Measurements from ENCODE around the gene SEPTIN2. TPM values are rescaled to one million over a fixed set of nuclear protein-coding genes. Genes with fewer than 3 reads are reported as not detected.
A peak's percentile ranks its signal among the peaks of the same experiment; 100 is the strongest.

The SEPTIN2 gene
- total RNA-seq = 466 and 490 TPM in 2 replicates
- long read RNA-seq, transcript SEPT2-203 (13 exons, 3,315 nt) = major isoform, 1,072 of 1,511 reads
- long read RNA-seq, transcript SEPT2-204 (13 exons, 3,701 nt) = minor isoform, 54 of 1,511 reads
- long read RNA-seq, transcript SEPT2-208 (12 exons, 3,267 nt) = minor isoform, 5 of 1,511 reads
- long read RNA-seq, partial matches to known transcripts = 144 of 1,511 reads
- long read RNA-seq, other reads (novel, unspliced or antisense) = 225 of 1,511 reads

GRCh38 chr2:241315879-241316631 lies at the start of gene SEPTIN2:
TSS of gene SEPTIN2 (plus strand) at chr2:241315925. CDS start at chr2:241324233, 8,308 bp downstream.
- peaks cover 59% of the 10 kb centered on the region for H3K4me1 Mint-ChIP-seq
- peak; percentile 66 for DNase-seq (ENCODE audit: low read depth, low spot score)
- H3K36me3 Mint-ChIP-seq (ENCODE audit: low read depth) = peaks cover 5% of the 10 kb centered on the region
- peaks cover 2% of the 10 kb centered on the region for H3K27me3 Mint-ChIP-seq (ENCODE audit: low read depth)
- peak within 1 kb of the TSS; percentile 100 for H3K27ac Mint-ChIP-seq (ENCODE audit: unreplicated experiment)
- peak within 1 kb of the TSS; percentile 100 for H3K4me3 Mint-ChIP-seq
- H3K9me3 Mint-ChIP-seq = no peaks in the 10 kb centered on the region
- TF ChIP-seq CTCF (conservative IDR thresholded peaks at IDR 0.05) = no peak

- Mint-ChIP-seq H3K4me3 (peak overlapping the region; percentile 36), H3K9me3 (no peaks in the 10 kb centered on the region), H3K36me3 (ENCODE audit: low read depth) (peaks cover 12% of the 10 kb centered on the region), H3K27ac (ENCODE audit: unreplicated experiment) (peak overlapping the region; percentile 61), H3K4me1 (peaks cover 22% of the 10 kb centered on the region), H3K27me3 (ENCODE audit: low read depth) (no peaks in the 10 kb centered on the region)
- TF ChIP-seq CTCF (conservative IDR thresholded peaks at IDR 0.05) = no peak
- no peak for DNase-seq (ENCODE audit: low read depth, low spot score)
Observed at GRCh38 chr2:241267249-241268067, 48.3 kb upstream of the SEPTIN2 start.

GRCh38 chr2:241268306-241268705 lies 47.4 kb upstream of the SEPTIN2 start:
- Mint-ChIP-seq H3K27ac (ENCODE audit: unreplicated experiment) (peak overlapping the region; percentile 51), H3K4me1 (peaks cover 26% of the 10 kb centered on the region), H3K27me3 (ENCODE audit: low read depth) (no peaks in the 10 kb centered on the region), H3K4me3 (peak overlapping the region; percentile 73), H3K36me3 (ENCODE audit: low read depth) (peaks cover 5% of the 10 kb centered on the region), H3K9me3 (no peaks in the 10 kb centered on the region)
- DNase-seq (ENCODE audit: low read depth, low spot score) = no peak
- TF ChIP-seq CTCF (conservative IDR thresholded peaks at IDR 0.05) = no peak

DNA sequence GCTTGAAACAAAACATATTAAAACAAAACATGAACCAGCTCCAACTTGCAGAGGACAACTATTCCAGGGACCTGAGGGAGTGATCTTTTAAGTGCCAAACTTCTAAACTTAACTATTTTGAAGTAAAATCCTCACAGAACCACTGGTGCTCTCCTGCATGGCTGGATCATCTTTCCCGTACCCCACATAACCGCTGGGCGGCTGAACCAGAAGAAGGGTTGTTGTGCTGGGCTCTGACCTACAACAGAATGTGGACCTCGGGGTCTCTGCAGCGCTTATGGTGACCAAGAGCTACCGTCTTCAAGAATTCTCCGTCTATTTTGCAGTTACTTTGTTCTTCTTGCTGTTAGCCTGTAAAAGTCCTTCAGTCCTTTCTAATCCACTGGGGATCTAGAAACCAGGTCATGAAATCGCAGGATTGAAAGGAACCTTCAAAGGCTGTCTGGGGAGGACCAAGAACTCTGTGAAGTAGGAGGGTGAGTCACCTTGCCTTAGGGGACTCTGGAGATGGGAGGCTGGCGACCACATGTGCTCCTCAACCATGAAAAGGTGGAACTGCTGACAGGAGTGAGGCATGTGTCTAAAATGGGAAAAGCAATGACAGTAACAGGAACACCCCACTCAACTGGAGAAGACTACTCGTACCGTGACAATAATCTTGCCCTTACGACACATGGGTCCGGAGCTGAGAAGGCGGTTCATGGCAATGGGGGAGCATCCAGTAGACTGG lies 46.8 kb upstream of the SEPTIN2 start:
- no peaks in the 10 kb centered on the region for H3K9me3 Mint-ChIP-seq
- no peak for TF ChIP-seq CTCF (conservative IDR thresholded peaks at IDR 0.05)
- H3K27ac Mint-ChIP-seq (ENCODE audit: unreplicated experiment) = peak overlapping the region; percentile 51
- H3K4me1 Mint-ChIP-seq = peaks cover 32% of the 10 kb centered on the region
- no peaks in the 10 kb centered on the region for H3K27me3 Mint-ChIP-seq (ENCODE audit: low read depth)
- no peak for DNase-seq (ENCODE audit: low read depth, low spot score)
- H3K36me3 Mint-ChIP-seq (ENCODE audit: low read depth) = peaks cover 3% of the 10 kb centered on the region
- H3K4me3 Mint-ChIP-seq = peak overlapping the region; percentile 73

Data from neural crest cell (in vitro differentiated cells).